HCT116 (cell line): ENCODE data around the gene OR10S1. TPM values are rescaled to one million over a fixed set of nuclear protein-coding genes. Genes with fewer than 3 reads are reported as not detected.

Experiments used
- ATAC-seq: fragments of 200-7000 bp; cut with Tn5 transposase; 2 replicates; pipeline ENCODE4 v1.9.1; 2020; ENCODE audit warnings: mild to moderate bottlenecking, moderate library complexity
- BruUV-seq: library from RNA; stranded (reverse); fragments of 400-500 nt; replicated peaks from 2 replicates; lab custom pipeline; 2021; lab: Mats Ljungman, UMichigan
- CTCF ChIA-PET: fragments of 300-600 bp; sonication (Branson Sonifier 250); formaldehyde crosslinking; loops from one replicate; lab custom pipeline; 2021; ENCODE audit warnings: antibody characterized with exemption; lab: Charles Lee
- POLR2A ChIA-PET: fragments of 300-600, 350-600 bp; sonication (Branson Sonifier 250); formaldehyde crosslinking; loops from one replicate; lab custom pipeline; 2021; ENCODE audit warnings: antibody characterized with exemption; lab: Charles Lee
- RAD21 ChIA-PET, 2 experiments: fragments of 300-600 bp; sonication (Branson Sonifier 250); formaldehyde crosslinking; loops; one replicate each; lab custom pipeline; 2023; ENCODE audit warnings: low total read pairs in 2 of 2; ENCODE audit not compliant: uncharacterized antibody in 2 of 2, unreplicated experiment in 2 of 2, low non-redundant PET in 1 of 2; lab: Charles Lee
- DNase-seq: peaks from one replicate; pipeline ENCODE4 v3.0.0-alpha.2; 2010; ENCODE audit warnings: low read depth, low spot score
- H2AFZ ChIP-seq: fragments of 200-600 bp; shearing (Covaris generic), sonication (generic); 2 replicates; pipeline ENCODE4 v1.6.1; 2017; ENCODE audit warnings: low read depth, mixed run types, mixed read lengths, antibody characterized with exemption, low read length; ENCODE audit not compliant: poor library complexity, severe bottlenecking
- H3K27ac ChIP-seq: 2 replicates; pipeline ENCODE4 v1.5.1; 2012; ENCODE audit warnings: low read depth, low read length
- H3K27me3 ChIP-seq: fragments of 200-600 bp; sonication (generic); 2 replicates; pipeline ENCODE4 v1.6.1; 2016; ENCODE audit warnings: mixed run types, low read length, mixed read lengths; ENCODE audit not compliant: insufficient read depth
- H3K36me3 ChIP-seq, 2 experiments: fragments of 200-500 bp in 1 of 2; fragments of 200-600 bp in 1 of 2; sonication (Bioruptor generic) in 1 of 2; sonication (generic) in 1 of 2; 2 replicates each; pipeline versions ENCODE4 v1.5.1 to v1.6.1; 2014 to 2016; ENCODE audit warnings: low read length in 2 of 2, inconsistent platforms in 1 of 2, mixed read lengths in 1 of 2, mixed run types in 1 of 2; ENCODE audit not compliant: insufficient read depth in 2 of 2, control insufficient read depth in 1 of 2
- H3K4me1 ChIP-seq, 2 experiments: fragments of 200-600 bp in 1 of 2; sonication (generic) in 1 of 2; 2 replicates each; pipeline versions ENCODE4 v1.5.1 to v1.6.1; 2012 to 2017; ENCODE audit warnings: low read length in 2 of 2, inconsistent platforms in 1 of 2, mild to moderate bottlenecking in 1 of 2, mixed read lengths in 1 of 2, mixed run types in 1 of 2, moderate library complexity in 1 of 2; ENCODE audit not compliant: insufficient read depth in 2 of 2, control insufficient read depth in 1 of 2
- H3K4me2 ChIP-seq: fragments of 200-600 bp; sonication (generic); 2 replicates; pipeline ENCODE4 v1.6.1; 2017; ENCODE audit warnings: mixed run types, low read length, mixed read lengths
- H3K4me3 ChIP-seq, 2 experiments: fragments of 200-600 bp in 1 of 2; sonication (generic) in 1 of 2; replicated peaks in 1 of 2; 2 replicates each; pipeline ENCODE4 v1.5.1; 2011 to 2016; ENCODE audit warnings: low read length in 2 of 2, control low read depth in 1 of 2, low read depth in 1 of 2, mild to moderate bottlenecking in 1 of 2, mixed read lengths in 1 of 2, mixed run types in 1 of 2
- H3K79me2 ChIP-seq: fragments of 200-600 bp; sonication (generic); 2 replicates; pipeline ENCODE4 v1.6.1; 2017; ENCODE audit warnings: mild to moderate bottlenecking, mixed run types, low read length, moderate library complexity, mixed read lengths; ENCODE audit not compliant: insufficient read depth
- H3K9ac ChIP-seq: fragments of 200-600 bp; sonication (generic); 2 replicates; pipeline ENCODE4 v1.6.1; 2016; ENCODE audit warnings: low read length, mixed read lengths
- H3K9me2 ChIP-seq: fragments of 200-600 bp; sonication (generic), shearing (Covaris generic); 2 replicates; pipeline ENCODE4 v1.6.1; 2017; ENCODE audit warnings: mixed run types, mild to moderate bottlenecking, moderate library complexity; ENCODE audit not compliant: insufficient read depth
- H3K9me3 ChIP-seq, 2 experiments: fragments of 200-500 bp in 1 of 2; fragments of 200-600 bp in 1 of 2; sonication (Bioruptor generic) in 1 of 2; sonication (generic) in 1 of 2; 2 replicates each; pipeline ENCODE4 v1.6.1; 2014 to 2017; ENCODE audit warnings: low read length in 2 of 2, mixed read lengths in 2 of 2, inconsistent platforms in 1 of 2, low read depth in 1 of 2, mild to moderate bottlenecking in 1 of 2, mixed run types in 1 of 2, moderate library complexity in 1 of 2; ENCODE audit not compliant: control insufficient read depth in 1 of 2, insufficient read depth in 1 of 2
- H4K20me1 ChIP-seq: fragments of 200-600 bp; sonication (generic), shearing (Covaris generic); 2 replicates; pipeline ENCODE4 v1.6.1; 2017; ENCODE audit warnings: mixed run types, mild to moderate bottlenecking, moderate library complexity; ENCODE audit not compliant: insufficient read depth
- CEBPB ChIP-seq: IDR thresholded peaks from 2 replicates; pipeline ENCODE4 v1.6.1; 2012; ENCODE audit warnings: low read depth
- EZH2 ChIP-seq: fragments of 200-600 bp; sonication (generic); IDR thresholded peaks from 2 replicates; pipeline ENCODE4 v1.6.1; 2017; ENCODE audit warnings: antibody characterized with exemption, mixed run types
- EZH2phosphoT487 ChIP-seq: fragments of 200-600 bp; IDR thresholded peaks from 2 replicates; pipeline ENCODE4 v1.6.1; 2018; ENCODE audit warnings: antibody characterized with exemption, borderline replicate concordance
- JUND ChIP-seq: IDR thresholded peaks from 2 replicates; pipeline ENCODE4 v1.6.1; 2012
- POLR2A ChIP-seq: IDR thresholded peaks from 2 replicates; pipeline ENCODE4 v1.7.0; 2011; ENCODE audit warnings: borderline replicate concordance; ENCODE audit not compliant: insufficient read depth, insufficient read length; ENCODE audit errors: extremely low read depth
- POLR2AphosphoS5 ChIP-seq: IDR thresholded peaks from 2 replicates; pipeline ENCODE4 v1.6.1; 2011; ENCODE audit warnings: mild to moderate bottlenecking, low read depth, low read length, moderate library complexity
- RAD21 ChIP-seq: IDR thresholded peaks from 2 replicates; pipeline ENCODE4 v1.6.1; 2012; ENCODE audit warnings: low read depth, mild to moderate bottlenecking
- SIN3A ChIP-seq: IDR thresholded peaks from 2 replicates; pipeline ENCODE4 v1.6.1; 2012; ENCODE audit warnings: low read depth
- SP1 ChIP-seq: IDR thresholded peaks from 2 replicates; pipeline ENCODE4 v1.6.1; 2012; ENCODE audit warnings: low read depth
- TCF7L2 ChIP-seq: IDR thresholded peaks from 2 replicates; pipeline ENCODE4 v1.7.0; 2011; ENCODE audit warnings: borderline replicate concordance, inconsistent platforms; ENCODE audit not compliant: insufficient read depth, insufficient read length; ENCODE audit errors: extremely low read depth
- ZFX ChIP-seq: fragments of 450-650 bp; IDR thresholded peaks from 2 replicates; pipeline ENCODE4 v1.6.1; 2017
- intact Hi-C: fragments of 100-400 bp; cut with micrococcal nuclease; formaldehyde crosslinking; loops from 2 replicates; pipeline ENCODE4 v1.10.0; 2022
- total RNA-seq: library from RNA; stranded (reverse); gene quantifications from one replicate; pipeline ENCODE4 v1.2.1, GENCODE V29; 2021; ENCODE audit not compliant: unreplicated experiment
- TF ChIP-seq, protein P1 (sequence below): IDR thresholded peaks from 2 replicates; pipeline ENCODE4 v1.6.1; 2012
- TF ChIP-seq, protein P2 (sequence below): IDR thresholded peaks from 2 replicates; pipeline ENCODE4 v1.6.1; 2012

The OR10S1 gene
- total RNA-seq, 1 experiment from 2014 or later = not detected

DNA sequence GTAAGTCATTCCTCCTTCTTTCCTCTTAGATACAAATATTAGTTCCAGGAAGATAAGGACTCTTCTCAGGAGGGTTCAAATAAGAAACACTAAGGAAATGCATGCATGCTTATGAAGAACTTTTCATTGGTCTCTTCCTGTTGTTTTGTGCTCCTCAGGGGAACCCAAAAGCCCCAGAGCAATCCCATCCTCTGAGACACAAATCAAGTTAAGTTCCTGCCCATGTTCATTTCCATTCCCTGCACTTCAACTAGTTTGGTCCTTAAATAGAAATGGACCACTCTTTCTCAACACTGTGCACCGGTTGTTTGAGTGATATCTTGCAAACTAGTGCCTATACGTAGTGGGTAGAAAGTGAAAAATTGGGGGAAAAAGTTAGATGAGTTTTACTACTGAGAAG is 35.1 kb upstream of the OR10S1 start, which contains the start of gene OR10G4:
OR10G4 (plus strand) TSS at position 301 of the 400 bp plus-strand sequence. CDS start 2,578 bp downstream, outside the sequence.
- H3K4me2 ChIP-seq = no peak within 1 kb of the TSS
- H3K4me3 ChIP-seq = no peak within 1 kb of the TSS
- ChIA-PET CTCF (no interaction called here), RAD21 (no interaction called here), POLR2A (no interaction called here)
- no TSS peak for BruUV-seq
- intact Hi-C loops = no loop called here
- no peak for TF ChIP-seq POLR2A
- no peak within 1 kb of the TSS for H3K27ac ChIP-seq
- H3K9ac ChIP-seq = no peak within 1 kb of the TSS
- DNase-seq = no peak
- H3K27me3 ChIP-seq = peaks cover 19% of the 10 kb centered on the region
- no peaks in the 10 kb centered on the region for H3K4me1 ChIP-seq
- no peak for ATAC-seq
- H3K9me2 ChIP-seq = no peaks in the 10 kb centered on the region
- no peaks in the 10 kb centered on the region; a peak in 1 of 4 replicates for H3K36me3 ChIP-seq
- no peaks in the 10 kb centered on the region for H3K79me2 ChIP-seq
- H3K9me3 ChIP-seq = no peaks in the 10 kb centered on the region
- no peaks in the 10 kb centered on the region; the same call in 1 of the 2 replicates for H4K20me1 ChIP-seq
- no peak within 1 kb of the TSS for H2AFZ ChIP-seq

DNA sequence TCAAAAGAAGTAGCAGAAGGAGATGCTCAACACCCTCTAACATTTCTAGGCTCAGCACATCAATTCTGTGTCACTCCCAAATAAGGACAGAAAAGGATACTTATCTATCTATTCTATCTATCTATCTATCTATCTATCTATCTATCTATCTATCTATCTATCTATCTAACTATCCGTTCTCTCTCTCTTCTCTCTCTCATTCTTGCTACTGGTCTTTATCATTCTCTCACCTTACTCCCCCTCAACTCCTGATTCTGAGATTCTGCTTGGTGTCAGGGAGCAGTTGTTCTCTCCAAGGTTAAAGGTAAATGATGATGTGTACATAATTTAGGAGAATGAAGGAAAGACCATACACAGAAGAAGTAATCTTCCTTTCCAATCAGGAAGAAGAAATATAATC is 17.5 kb upstream of the OR10S1 start, which contains the start of gene OR10G6:
OR10G6 (minus strand) TSS at position 43 of the 400 bp plus-strand sequence; CDS start at position 43, 0 bp downstream.
- ChIA-PET POLR2A (no interaction called here), RAD21 (no interaction called here), CTCF (no interaction called here)
- Histone ChIP-seq H2AFZ (no peak within 1 kb of the TSS), H3K4me2 (no peak within 1 kb of the TSS), H3K27me3 (peaks cover 30% of the 10 kb centered on the region), H3K27ac (no peak within 1 kb of the TSS), H3K4me3 (no peak within 1 kb of the TSS), H3K9me2 (no peaks in the 10 kb centered on the region), H3K9me3 (no peaks in the 10 kb centered on the region), H3K79me2 (no peaks in the 10 kb centered on the region), H3K36me3 (no peaks in the 10 kb centered on the region), H4K20me1 (no peaks in the 10 kb centered on the region), H3K4me1 (no peaks in the 10 kb centered on the region), H3K9ac (no peak within 1 kb of the TSS)
- ATAC-seq (no peak), DNase-seq (no peak)
- BruUV-seq = no TSS peak
- no peak for TF ChIP-seq EZH2
- no peak for TF ChIP-seq SP1
- TF ChIP-seq JUND = no peak
- intact Hi-C loops = no loop called here

DNA sequence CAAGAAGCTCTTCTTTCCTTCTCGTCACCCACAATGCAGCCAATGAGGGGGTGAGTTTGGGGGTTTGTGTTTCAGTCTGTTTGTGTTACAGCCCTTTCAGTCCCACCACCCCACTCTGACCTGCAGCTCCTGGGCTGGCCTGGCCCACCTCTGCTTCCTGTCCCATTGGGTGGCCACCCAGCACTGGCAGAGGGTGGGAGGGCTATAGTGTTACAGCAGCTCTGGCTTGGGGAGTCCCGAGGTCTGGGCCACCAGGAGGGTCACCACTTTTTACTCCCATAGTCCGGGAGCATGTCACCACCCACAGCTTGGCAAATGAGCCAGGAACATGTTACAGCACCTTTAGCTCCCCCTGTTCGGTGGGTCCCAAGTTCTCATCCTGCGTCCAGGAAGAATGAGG is 1.7 kb upstream of the OR10S1 start:
- intact Hi-C loops = no loop called here
- TF ChIP-seq SIN3A (no peak), SP1 (no peak), CEBPB (no peak), POLR2A (no peak), RAD21 (no peak), ZFX (no peak), EZH2phosphoT487 (no peak), POLR2AphosphoS5 (no peak), TCF7L2 (no peak)
- TF ChIP-seq, protein P1, sequence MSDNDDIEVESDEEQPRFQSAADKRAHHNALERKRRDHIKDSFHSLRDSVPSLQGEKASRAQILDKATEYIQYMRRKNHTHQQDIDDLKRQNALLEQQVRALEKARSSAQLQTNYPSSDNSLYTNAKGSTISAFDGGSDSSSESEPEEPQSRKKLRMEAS = no peak
- TF ChIP-seq, protein P2, sequence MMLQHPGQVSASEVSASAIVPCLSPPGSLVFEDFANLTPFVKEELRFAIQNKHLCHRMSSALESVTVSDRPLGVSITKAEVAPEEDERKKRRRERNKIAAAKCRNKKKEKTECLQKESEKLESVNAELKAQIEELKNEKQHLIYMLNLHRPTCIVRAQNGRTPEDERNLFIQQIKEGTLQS = no peak

More for the DNA sequence above, 1.7 kb upstream of the OR10S1 start:
- H3K27me3 ChIP-seq = no peaks in the 10 kb centered on the region
- no peak overlapping the region for H3K9ac ChIP-seq
- H3K27ac ChIP-seq = no peak overlapping the region
- H2AFZ ChIP-seq = no peak overlapping the region
- CTCF ChIA-PET = no interaction called here
- H4K20me1 ChIP-seq = no peaks in the 10 kb centered on the region
- no peaks in the 10 kb centered on the region for H3K9me2 ChIP-seq
- H3K4me1 ChIP-seq = no peaks in the 10 kb centered on the region
- DNase-seq = no peak
- RAD21 ChIA-PET = no interaction called here
- no peaks in the 10 kb centered on the region for H3K9me3 ChIP-seq
- POLR2A ChIA-PET = no interaction called here
- no peak for ATAC-seq
- no peaks in the 10 kb centered on the region for H3K36me3 ChIP-seq
- H3K79me2 ChIP-seq = no peaks in the 10 kb centered on the region
- no TSS peak for BruUV-seq
- no peak overlapping the region for H3K4me3 ChIP-seq
- no peak overlapping the region for H3K4me2 ChIP-seq
